Mammary epithelial cell (primary cell): Measurements from ENCODE around the gene PIGBOS1.

Experiments
- CTCF ChIP-seq, 2 donors: IDR thresholded peaks in 1 of 2; conservative IDR thresholded peaks in 1 of 2; 2 replicates each; pipeline ENCODE4 v1.5.1; 2011 to 2012; ENCODE audit warnings: inconsistent platforms in 2 of 2, low read length in 2 of 2, mild to moderate bottlenecking in 2 of 2, control low read depth in 1 of 2, low read depth in 1 of 2; ENCODE audit not compliant: insufficient read depth in 1 of 2; ENCODE audit errors: extremely low read depth in 1 of 2
- EZH2 ChIP-seq: IDR thresholded peaks from 2 replicates; pipeline ENCODE4 v1.6.1; 2012; ENCODE audit warnings: low read length, inconsistent platforms, borderline replicate concordance

DNA sequence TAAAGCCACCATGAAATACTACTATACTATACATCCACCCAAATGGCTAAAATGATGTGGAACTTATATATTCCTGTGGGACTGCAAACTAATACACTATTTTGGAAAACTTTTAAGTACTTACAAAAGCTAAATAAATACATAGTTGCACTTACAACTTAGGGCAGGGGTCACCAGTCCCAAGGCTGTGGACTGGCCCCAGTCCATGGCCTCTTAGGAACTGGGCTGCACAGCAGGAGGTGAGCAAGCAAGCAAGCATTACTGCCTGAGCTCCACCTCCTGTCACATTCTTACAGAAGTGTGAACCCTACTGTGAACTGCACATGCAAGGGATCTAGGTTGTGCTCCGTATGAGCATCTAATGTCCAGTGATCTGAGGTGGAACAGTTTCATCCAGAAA is 18.2 kb upstream of the PIGBOS1 start:
- TF ChIP-seq CTCF (conservative IDR thresholded peaks at IDR 0.05 in 1 of 2, IDR thresholded peaks at IDR 0.05 in 1 of 2; ENCODE audit: extremely low read depth in 1 of 2, insufficient read depth in 1 of 2, low read depth in 1 of 2, low read length in 2 of 2) (no peak), EZH2 (no peak)
